Activated CD4-positive, alpha-beta T cell treated with anti-CD3 and anti-CD28 coated beads, Interleukin-2, Interleukin-6, amounts not matched to agents 100 ng/mL and 50 ng/mL, durations not matched to agents 16 hours and 8 hours (primary cell): ENCODE measurements around the gene OR10H1.

Experiments
- DNase-seq: peaks from one replicate; pipeline ENCODE4 v3.0.0-alpha.2; 2020

Gene OR10H1

DNA sequence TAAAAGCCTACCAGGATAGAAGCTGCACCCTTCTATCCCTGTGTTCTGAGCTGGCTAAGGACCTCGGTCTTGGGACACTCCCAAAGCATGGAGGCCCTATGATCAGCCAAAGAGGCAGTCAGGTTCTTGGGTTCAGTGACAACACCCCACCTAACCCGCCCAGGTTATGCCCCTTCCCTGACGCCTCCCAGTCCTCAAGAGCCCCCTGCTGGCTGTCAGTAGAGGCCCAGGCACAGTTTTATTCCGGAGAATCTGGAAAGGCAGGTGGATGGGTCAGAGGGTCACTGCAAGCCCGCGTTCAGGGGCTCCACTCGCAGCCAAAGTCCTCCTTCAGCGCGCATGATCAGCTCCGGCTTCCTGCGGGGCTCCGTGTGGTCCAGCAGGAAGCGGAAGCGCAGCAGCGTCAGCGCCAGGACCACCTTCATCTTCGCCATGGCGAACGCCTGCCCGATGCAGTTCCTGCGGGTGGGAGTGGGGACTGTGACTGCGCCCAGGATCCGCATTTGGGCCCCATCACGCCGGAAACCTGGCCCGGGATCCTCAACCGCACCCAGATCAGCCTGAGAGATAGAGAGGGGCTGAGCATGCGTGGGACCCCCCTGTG lies 55.4 kb downstream of the OR10H1 start:
- DNase-seq, result no peak

DNA sequence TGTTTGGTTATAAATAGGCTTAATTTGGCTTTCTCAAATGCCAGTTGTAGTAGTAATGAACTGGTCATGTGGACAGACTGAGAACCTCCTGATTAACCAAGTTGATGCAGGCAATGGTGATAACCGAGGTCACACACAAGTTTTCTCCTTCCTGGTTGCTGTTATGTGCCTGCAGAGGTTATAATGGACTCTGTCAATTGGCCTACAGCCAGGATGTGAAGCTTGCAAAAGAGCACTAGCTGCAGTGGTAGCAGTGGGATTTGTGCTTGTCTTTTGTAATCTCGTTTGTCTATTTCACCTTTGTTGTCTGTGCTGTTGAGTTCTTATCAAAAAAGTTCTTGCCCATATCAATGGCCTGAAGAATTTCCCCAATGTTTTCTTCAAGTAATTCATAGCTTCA lies 57.1 kb downstream of the OR10H1 start:
- DNase-seq, result no peak
